Activated T-cell treated with anti-CD3 and anti-CD28 coated beads, Interleukin-2, amount 50 U/mL, for 72 hours (primary cell): ENCODE results near the gene ABL2. TPM values are rescaled to one million over a fixed set of nuclear protein-coding genes. Genes with fewer than 3 reads are reported as not detected.
"Not testable (repeated sequence)": the region's sequence is repeated elsewhere in the genome, so short reads cannot be mapped to it uniquely, and the experiment has no call there.

Experiments used
- ATAC-seq, 2 donors: fragments of 150-1000 bp; cut with Tn5 transposase; replicated peaks in 1 of 2; 2 replicates each; pipeline ENCODE4 v1.10.0; 2021; ENCODE audit warnings: moderate library complexity in 2 of 2, mild to moderate bottlenecking in 1 of 2
- DNase-seq, 2 donors: peaks; one replicate each; pipeline ENCODE4 v3.0.0; 2021 to 2022; ENCODE audit warnings: mixed read lengths in 1 of 2
- H3K27ac Mint-ChIP-seq: one replicate; pipeline ENCODE4 v1.8.0; 2022; ENCODE audit warnings: mild to moderate bottlenecking, moderate library complexity, mixed read lengths
- H3K27me3 Mint-ChIP-seq: one replicate; pipeline ENCODE4 v1.8.0; 2022; ENCODE audit warnings: low read depth, mixed read lengths
- H3K36me3 Mint-ChIP-seq, 2 donors: one replicate each; pipeline ENCODE4 v1.8.0; 2022; ENCODE audit warnings: mixed read lengths in 2 of 2, mild to moderate bottlenecking in 1 of 2; ENCODE audit not compliant: insufficient read depth in 2 of 2
- H3K4me1 Mint-ChIP-seq: one replicate; pipeline ENCODE4 v1.8.0; 2022; ENCODE audit warnings: low read depth, mixed read lengths
- H3K4me3 Mint-ChIP-seq, 2 donors: one replicate each; pipeline ENCODE4 v1.8.0; 2022; ENCODE audit warnings: mild to moderate bottlenecking in 2 of 2, mixed read lengths in 2 of 2, moderate library complexity in 2 of 2
- H3K9me3 Mint-ChIP-seq, 2 donors: one replicate each; pipeline ENCODE4 v1.8.0; 2022; ENCODE audit warnings: mixed read lengths in 2 of 2
- total RNA-seq, 2 donors: library from RNA; stranded (reverse); gene quantifications; one replicate each; pipeline ENCODE4 v1.2.3, GENCODE V29; 2022

Gene ABL2
- total RNA-seq: 10 to 100 TPM; 11.9 to 12.2 TPM

- ATAC-seq: peak; percentile 34 to 38
- Mint-ChIP-seq H3K4me1 (peaks cover 34% of the 10 kb centered on the region), H3K4me3 (peak within 1 kb of the TSS; percentile 79 to 91), H3K9me3 (peaks cover 0 to 1% of the 10 kb centered on the region in 2 donors), H3K27ac (peak within 1 kb of the TSS; percentile 73), H3K36me3 (peaks cover 3 to 8% of the 10 kb centered on the region in 2 donors), H3K27me3 (no peaks in the 10 kb centered on the region)
- DNase-seq: peak; percentile 47 to 60
Observed at GRCh38 chr1:179229214-179230140, at the start of gene ABL2. Gene ABL2 (minus strand): TSS chr1:179229677. CDS start chr1:179229397, 280 bp downstream.

DNA sequence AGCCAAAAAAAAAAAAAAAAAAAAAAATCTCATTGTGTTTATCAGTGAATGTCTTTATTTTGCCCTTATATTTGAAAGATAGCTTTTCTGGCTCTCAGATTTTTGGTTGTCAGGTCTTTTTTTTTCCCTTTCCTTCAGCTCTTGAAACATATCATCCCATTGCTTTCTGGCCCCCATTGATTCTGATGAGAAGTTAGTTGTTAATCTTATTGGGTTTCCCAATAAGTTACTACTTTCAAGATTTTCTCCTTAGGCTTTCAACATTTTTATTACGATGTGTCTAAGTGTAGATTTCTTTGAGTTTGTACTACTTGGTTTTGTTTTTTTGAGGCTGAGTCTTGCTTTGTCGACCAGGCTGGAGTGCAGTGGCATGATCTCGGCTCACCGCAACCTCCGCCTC, 49.4 kb upstream of the ABL2 start:
- DNase-seq: no peak
- H3K4me3 Mint-ChIP-seq: no peak overlapping the region
- no peaks in the 10 kb centered on the region for H3K4me1 Mint-ChIP-seq
- H3K9me3 Mint-ChIP-seq: peaks cover 3 to 4% of the 10 kb centered on the region in 2 donors
- no peak for ATAC-seq
- no peak overlapping the region for H3K27ac Mint-ChIP-seq
- peaks cover 2 to 5% of the 10 kb centered on the region in 2 donors for H3K36me3 Mint-ChIP-seq
- no peaks in the 10 kb centered on the region for H3K27me3 Mint-ChIP-seq

GRCh38 chr1:179274424-179274823, 44.9 kb upstream of the ABL2 start:
- not testable (repeated sequence) for DNase-seq, H3K4me3 Mint-ChIP-seq, H3K36me3 Mint-ChIP-seq, H3K4me1 Mint-ChIP-seq, ATAC-seq, H3K9me3 Mint-ChIP-seq, H3K27ac Mint-ChIP-seq, H3K27me3 Mint-ChIP-seq

- H3K36me3 Mint-ChIP-seq: no peaks in the 10 kb centered on the region
- DNase-seq: no peak
- no peaks in the 10 kb centered on the region for H3K4me1 Mint-ChIP-seq
- no peaks in the 10 kb centered on the region for H3K27me3 Mint-ChIP-seq
- no peaks in the 10 kb centered on the region for H3K9me3 Mint-ChIP-seq
- H3K4me3 Mint-ChIP-seq: no peak overlapping the region
- no peak overlapping the region for H3K27ac Mint-ChIP-seq
- no peak for ATAC-seq
Observed at GRCh38 chr1:179269071-179269470, 39.6 kb upstream of the ABL2 start.

GRCh38 chr1:179264507-179264906, 35.0 kb upstream of the ABL2 start:
- ATAC-seq (no peak), DNase-seq (no peak)
- Mint-ChIP-seq H3K9me3 (no peaks in the 10 kb centered on the region), H3K4me1 (no peaks in the 10 kb centered on the region), H3K27me3 (no peaks in the 10 kb centered on the region), H3K4me3 (no peak overlapping the region), H3K27ac (no peak overlapping the region), H3K36me3 (no peaks in the 10 kb centered on the region)

DNA sequence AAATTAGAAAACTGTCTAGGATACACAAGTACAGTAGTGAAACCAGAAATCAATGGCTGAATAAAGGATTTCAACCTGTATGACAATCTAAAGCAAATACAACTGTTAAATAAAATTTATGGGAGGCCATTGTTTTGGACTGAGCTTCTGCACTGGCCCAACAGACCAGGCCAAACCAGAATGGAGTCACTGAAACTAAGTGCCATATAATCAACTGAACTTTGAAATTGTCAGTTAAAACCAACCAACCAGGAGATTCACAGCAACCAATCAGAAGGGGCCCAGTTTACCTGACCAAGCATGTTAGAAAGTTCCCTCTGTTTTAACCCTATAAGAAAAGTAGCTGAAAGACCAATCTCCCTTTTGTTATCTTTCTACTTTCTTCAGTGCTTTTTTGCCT, 33.6 kb upstream of the ABL2 start:
- no peaks in the 10 kb centered on the region for H3K9me3 Mint-ChIP-seq

GRCh38 chr1:179262183-179262582, 32.7 kb upstream of the ABL2 start:
- no peaks in the 10 kb centered on the region for H3K27me3 Mint-ChIP-seq
- ATAC-seq (no peak), DNase-seq (no peak)
- no peaks in the 10 kb centered on the region for H3K4me1 Mint-ChIP-seq
- no peaks in the 10 kb centered on the region for H3K36me3 Mint-ChIP-seq
- no peak overlapping the region for H3K4me3 Mint-ChIP-seq
- H3K27ac Mint-ChIP-seq: no peak overlapping the region
- no peaks in the 10 kb centered on the region for H3K9me3 Mint-ChIP-seq

More for the DNA sequence above, 33.6 kb upstream of the ABL2 start:
- Mint-ChIP-seq H3K27me3 (no peaks in the 10 kb centered on the region), H3K36me3 (no peaks in the 10 kb centered on the region), H3K27ac (no peak overlapping the region), H3K4me1 (no peaks in the 10 kb centered on the region), H3K4me3 (no peak overlapping the region)
- no peak for ATAC-seq
- no peak for DNase-seq

DNA sequence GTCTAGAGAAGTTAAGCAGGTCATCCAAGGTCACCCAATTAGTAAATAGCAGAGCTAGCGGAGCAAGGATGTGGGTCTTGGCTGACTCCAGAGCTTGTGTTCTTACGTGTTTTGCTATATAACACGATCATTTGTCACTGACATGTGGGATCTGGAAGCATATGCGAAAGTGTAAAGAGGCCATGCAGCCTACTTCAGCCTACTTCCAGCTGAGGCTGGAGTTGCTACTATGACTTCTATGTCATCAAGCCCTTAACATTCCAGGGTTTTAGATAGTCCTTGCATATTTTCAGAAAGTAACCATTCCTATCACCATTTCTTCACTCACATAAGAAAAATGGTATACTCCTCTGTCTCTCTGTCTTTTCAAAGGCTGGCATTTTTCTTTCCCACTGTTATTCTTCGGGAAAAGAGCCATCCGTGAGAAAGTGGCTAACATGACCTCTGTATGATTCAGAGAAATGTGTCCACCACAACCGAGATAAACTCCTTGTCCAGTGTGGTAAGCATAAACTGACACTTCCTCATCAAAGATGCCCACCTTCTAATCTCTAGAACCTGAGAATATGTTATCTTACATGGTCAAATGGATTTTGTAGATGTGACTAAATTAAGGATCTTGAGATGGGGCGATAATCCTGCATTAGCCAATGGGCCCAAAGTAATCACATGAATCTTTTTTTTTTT, 24.0 kb upstream of the ABL2 start:
- no peak overlapping the region for H3K4me3 Mint-ChIP-seq
- H3K4me1 Mint-ChIP-seq: no peaks in the 10 kb centered on the region
- H3K27ac Mint-ChIP-seq: no peak overlapping the region
- H3K27me3 Mint-ChIP-seq: no peaks in the 10 kb centered on the region
- no peaks in the 10 kb centered on the region for H3K9me3 Mint-ChIP-seq
- no peak for DNase-seq
- no peaks in the 10 kb centered on the region for H3K36me3 Mint-ChIP-seq
- no peak for ATAC-seq

- H3K4me1 Mint-ChIP-seq: no peaks in the 10 kb centered on the region
- no peak overlapping the region for H3K4me3 Mint-ChIP-seq
- DNase-seq: no peak
- H3K27ac Mint-ChIP-seq: no peak overlapping the region
- H3K27me3 Mint-ChIP-seq: no peaks in the 10 kb centered on the region
- H3K36me3 Mint-ChIP-seq: no peaks in the 10 kb centered on the region
- no peaks in the 10 kb centered on the region for H3K9me3 Mint-ChIP-seq
- no peak for ATAC-seq
Observed at GRCh38 chr1:179252606-179253005, 23.1 kb upstream of the ABL2 start.

DNA sequence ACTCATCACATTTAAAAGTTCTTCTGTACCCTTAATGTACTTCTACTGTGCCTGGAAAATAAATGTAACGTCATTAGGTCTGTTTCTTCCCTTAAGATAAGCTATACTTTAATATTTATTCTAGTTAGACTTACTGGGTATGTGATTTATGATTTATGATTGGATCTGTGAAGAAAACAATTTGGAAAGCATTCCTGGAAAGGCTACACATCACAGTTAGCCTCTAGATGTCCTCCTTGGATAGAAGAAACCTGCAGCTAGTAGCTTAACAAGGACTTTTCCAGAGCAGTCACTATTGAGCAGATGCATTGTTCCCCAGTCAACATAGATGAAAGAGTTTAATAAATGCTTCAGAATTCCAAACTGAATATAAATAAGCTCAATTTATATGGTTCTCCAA, 22.2 kb upstream of the ABL2 start:
- ATAC-seq: no peak
- DNase-seq: no peak
- no peaks in the 10 kb centered on the region for H3K27me3 Mint-ChIP-seq
- no peak overlapping the region for H3K27ac Mint-ChIP-seq
- no peak overlapping the region for H3K4me3 Mint-ChIP-seq
- H3K9me3 Mint-ChIP-seq: no peaks in the 10 kb centered on the region
- H3K36me3 Mint-ChIP-seq: no peaks in the 10 kb centered on the region
- no peaks in the 10 kb centered on the region for H3K4me1 Mint-ChIP-seq

DNA sequence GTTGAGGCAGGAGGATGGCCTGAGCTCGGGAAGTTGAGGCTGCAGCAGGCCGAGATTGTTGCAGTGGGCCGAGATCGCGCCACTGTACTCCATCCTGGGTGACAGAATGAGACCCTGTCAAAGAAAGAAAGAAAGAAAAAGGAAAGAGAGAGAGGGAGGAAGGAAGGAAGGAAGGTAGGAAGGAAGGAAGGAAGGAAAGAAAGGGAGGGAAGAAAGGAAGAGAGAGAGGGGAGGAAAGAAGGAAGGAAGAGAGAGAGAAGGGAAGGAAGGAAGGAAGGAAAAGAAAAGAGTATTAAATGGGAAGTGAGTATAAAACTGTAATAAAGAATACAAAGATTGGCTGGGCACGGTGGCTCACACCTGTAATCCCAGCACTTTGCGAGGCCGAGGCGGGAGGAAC, 18.4 kb upstream of the ABL2 start:
- ATAC-seq (no peak), DNase-seq (no peak)
- no peak overlapping the region for H3K27ac Mint-ChIP-seq
- no peaks in the 10 kb centered on the region for H3K27me3 Mint-ChIP-seq
- no peaks in the 10 kb centered on the region for H3K9me3 Mint-ChIP-seq
- H3K4me1 Mint-ChIP-seq: no peaks in the 10 kb centered on the region
- no peaks in the 10 kb centered on the region for H3K36me3 Mint-ChIP-seq
- no peak overlapping the region for H3K4me3 Mint-ChIP-seq

GRCh38 chr1:179245426-179245825, 15.9 kb upstream of the ABL2 start:
- not testable (repeated sequence) for H3K36me3 Mint-ChIP-seq, DNase-seq, H3K4me1 Mint-ChIP-seq, ATAC-seq, H3K9me3 Mint-ChIP-seq, H3K4me3 Mint-ChIP-seq, H3K27ac Mint-ChIP-seq, H3K27me3 Mint-ChIP-seq

GRCh38 chr1:179241530-179242097, 12.1 kb upstream of the ABL2 start:
- DNase-seq (no peak), ATAC-seq (no peak)
- no peak overlapping the region for H3K27ac Mint-ChIP-seq
- no peaks in the 10 kb centered on the region for H3K9me3 Mint-ChIP-seq
- H3K4me3 Mint-ChIP-seq: no peak overlapping the region
- H3K4me1 Mint-ChIP-seq: no peaks in the 10 kb centered on the region
- H3K27me3 Mint-ChIP-seq: no peaks in the 10 kb centered on the region
- H3K36me3 Mint-ChIP-seq: no peaks in the 10 kb centered on the region
